Right forelimb (tissue), 1 donor: ENCODE data around the gene TBCEL.
"Not testable (repeated sequence)": the region's sequence is repeated elsewhere in the genome, so short reads cannot be mapped to it uniquely, and the experiment has no call there.

Source experiments
- DNase-seq: peaks from one replicate; pipeline ENCODE4 v3.0.0-alpha.2; 2018

TBCEL gene

GRCh38 chr11:121029813-121030445 lies 6.0 kb downstream of the TBCEL start:
- no peak for DNase-seq

DNA sequence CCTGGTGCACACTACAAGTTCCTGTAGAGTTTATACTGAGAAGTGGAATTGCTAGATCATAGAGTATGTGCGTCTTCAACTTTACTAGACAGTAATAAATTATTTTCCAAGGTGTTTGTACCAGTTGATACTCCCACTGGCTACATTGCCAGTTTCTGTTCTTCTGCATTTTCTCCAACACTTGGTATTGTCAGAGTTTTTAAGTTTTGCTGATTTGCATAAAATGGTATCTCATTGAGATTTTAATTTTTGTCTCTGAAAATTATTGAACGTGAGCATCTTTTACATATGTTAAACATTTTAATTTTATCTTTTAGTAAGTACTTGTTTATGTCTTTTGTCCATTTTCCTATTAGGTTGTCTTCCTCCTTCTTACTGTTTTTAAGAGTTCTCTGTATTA lies 7.3 kb downstream of the TBCEL start:
- no peak for DNase-seq

DNA sequence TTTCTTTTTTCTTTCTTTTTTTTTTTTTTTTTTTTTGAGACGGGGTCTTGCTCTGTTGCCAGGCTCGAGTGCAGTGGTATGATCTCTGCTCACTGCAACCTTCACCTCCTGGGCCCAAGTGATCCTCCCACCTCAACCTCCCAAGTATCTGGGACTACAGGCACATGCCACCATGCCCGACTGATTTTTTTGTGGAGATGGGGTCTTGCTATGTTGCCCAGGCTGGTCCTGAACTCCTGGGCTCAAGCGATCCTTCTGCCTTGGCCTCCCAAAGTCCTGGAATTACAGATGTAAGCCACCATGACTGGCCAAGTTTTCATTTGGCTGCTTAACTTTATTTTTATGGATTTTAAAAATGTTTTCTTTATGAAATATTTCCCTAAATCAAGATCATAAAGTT lies 7.7 kb downstream of the TBCEL start:
- not testable (repeated sequence) for DNase-seq

DNA sequence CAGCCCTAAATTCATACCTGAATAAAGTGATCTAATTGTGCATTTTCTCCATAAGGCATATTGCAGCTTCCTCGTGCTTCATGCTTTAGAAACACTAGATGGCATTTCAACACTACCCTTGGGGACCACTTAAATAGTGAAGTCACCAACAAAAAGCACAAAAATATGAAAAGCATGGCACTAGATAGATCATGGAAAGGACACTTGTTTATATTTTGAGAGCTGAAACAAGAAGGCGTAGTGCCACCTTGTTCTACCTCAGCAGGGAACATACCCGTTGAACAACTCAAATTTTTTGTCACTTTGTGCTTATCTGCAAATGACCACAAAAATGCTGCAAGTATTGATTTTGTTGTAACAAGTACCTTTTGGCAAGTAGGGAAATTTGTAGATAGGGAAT lies 8.6 kb downstream of the TBCEL start:
- DNase-seq, result no peak

DNA sequence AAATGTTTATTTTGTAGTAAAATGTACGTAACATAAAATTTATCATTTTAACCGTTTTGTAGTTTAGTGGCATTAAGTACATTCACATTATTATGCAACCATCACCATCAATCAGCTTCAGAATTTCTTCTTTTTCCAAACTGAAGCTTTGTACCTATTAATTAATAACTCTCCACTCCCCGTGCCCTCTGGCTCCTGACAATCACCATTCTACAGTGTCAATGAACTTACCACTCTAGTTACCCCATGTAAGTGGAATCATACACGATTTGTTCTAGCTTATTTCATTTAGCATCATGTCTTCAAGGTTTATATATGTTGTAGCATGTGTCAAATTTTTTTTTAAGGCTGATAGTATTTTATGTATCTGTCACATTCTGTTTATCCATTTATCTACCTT lies 9.7 kb downstream of the TBCEL start:
- no peak for DNase-seq

DNA sequence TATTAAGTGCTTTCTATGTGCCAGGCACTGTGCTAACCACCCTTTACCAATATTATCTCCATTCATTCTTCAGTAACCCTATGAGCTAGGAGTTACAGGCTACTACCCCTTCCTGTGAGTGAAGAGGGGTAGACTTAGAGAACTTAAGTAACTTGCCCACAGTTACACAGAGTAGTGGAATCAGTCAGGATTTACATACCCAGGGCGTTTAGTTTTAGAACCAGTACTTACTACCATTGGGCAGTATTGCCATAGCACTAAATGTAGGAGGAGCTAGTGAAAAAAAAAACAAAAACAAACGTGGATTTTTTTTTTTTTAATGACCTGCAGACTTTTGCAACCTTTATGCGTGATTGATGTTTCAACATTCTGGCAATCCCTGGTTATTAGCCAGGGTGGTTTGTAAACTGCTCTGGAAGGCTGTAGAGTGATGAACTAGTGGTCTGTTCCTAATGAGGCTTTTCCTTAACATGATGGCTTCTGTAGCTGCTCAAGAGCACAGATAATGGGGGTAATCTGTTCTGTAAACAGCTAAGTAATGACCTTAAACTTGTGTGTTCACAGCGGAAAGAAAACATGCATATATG lies 11.4 kb downstream of the TBCEL start:
- DNase-seq, result no peak

DNA sequence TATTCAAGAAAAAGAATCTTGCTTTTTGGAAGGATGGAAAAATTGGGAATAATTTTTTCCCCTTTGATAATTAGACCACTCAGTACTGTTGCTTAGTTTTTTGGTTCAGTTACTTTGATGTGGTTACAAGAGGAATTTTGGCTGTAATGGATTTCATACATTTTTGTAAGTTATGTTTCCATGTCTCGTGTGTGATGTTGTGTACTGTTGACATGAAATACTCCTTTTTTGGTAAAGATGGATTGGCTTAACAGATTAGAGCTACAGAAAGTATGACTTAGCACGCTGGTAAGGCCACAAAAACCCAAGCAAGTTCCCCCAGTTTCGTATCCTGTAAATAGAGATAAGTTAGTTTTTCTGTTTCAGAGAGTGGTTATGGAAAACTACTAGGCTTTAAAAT lies 11.9 kb downstream of the TBCEL start:
- DNase-seq, result no peak

DNA sequence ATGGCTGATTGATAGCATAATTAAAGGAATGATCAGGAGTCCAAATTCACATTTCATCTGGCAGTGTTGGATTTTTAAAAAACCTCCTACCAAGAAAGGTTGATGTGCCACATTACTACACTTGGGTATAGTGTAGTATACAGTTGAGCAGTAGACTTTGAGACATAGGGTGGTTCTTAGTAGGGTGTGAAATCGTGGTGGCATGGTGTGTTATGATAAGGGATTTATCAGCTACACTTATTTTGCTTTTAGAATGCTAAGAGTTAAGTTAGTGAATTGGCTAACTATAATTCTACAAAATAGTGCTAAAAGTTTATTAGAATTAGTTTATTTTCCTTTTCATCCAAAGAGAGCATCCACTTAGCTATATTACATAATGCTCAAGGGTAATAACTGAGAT lies 13.1 kb downstream of the TBCEL start:
- DNase-seq, result no peak

GRCh38 chr11:121038648-121039409 lies 14.9 kb downstream of the TBCEL start:
- DNase-seq, result no peak

- DNase-seq, result no peak
Observed at GRCh38 chr11:121039971-121040613, 16.2 kb downstream of the TBCEL start.

DNA sequence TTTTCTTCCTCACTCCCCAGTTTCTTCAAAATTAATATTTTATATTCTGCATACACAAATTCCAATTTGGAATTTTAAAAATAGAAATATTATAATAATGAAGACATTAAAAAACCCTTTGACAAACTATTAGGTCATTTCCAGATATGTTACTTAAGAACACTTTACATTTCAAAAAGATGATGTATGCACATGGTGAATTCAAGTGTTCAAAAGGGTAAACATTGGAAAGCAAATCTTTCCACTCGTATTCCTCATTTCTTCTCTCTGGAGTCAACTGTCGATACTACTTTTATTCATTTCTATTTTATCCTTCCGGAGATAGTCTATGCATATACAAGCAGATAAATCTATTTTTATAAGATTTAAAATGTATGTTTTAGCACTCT lies 16.7 kb downstream of the TBCEL start:
- no peak for DNase-seq

DNA sequence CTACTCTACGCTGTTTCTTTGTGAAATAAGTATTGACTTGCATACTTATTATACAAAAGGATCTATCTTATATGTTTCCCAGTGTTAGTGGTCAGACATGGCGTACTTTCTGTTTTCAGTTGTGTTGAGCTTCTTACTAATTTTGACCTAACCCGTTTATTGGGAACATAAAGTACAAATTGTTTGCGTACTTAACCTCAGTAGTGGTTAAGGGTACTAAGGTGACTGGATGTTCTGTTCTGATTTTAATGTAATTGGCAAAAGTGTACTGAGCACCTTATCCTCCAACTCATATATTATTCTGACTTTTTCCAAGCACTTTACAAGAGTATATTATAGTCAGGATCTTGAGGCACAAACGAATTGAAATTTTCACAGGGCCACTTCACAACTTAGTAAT lies 17.2 kb downstream of the TBCEL start:
- DNase-seq, result no peak

DNA sequence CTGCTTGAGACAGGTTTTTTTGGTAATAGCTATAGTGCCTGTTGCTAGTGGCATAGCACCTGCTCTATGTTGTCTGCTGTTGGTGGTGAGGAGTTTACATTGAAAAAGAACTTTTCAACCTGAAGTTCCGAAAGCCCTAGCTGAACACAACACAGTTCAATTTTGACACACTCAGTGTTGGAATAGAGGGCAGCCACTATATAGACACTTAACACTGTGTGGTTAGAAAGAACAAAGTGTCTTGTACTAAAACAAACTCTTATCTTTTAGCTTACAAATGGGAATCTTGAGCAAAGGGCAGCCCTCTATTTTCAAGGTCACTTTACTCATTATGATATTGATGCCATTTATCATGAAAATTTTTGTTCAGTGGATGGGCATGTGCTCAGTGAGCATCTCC lies 18.4 kb downstream of the TBCEL start:
- DNase-seq, result no peak

- DNase-seq, result no peak
Observed at GRCh38 chr11:121047926-121048325, 24.0 kb downstream of the TBCEL start.

GRCh38 chr11:121048464-121049233 lies 24.7 kb downstream of the TBCEL start:
- DNase-seq, result no peak

- DNase-seq, result no peak
Observed at GRCh38 chr11:121053244-121053643, 29.3 kb downstream of the TBCEL start.

DNA sequence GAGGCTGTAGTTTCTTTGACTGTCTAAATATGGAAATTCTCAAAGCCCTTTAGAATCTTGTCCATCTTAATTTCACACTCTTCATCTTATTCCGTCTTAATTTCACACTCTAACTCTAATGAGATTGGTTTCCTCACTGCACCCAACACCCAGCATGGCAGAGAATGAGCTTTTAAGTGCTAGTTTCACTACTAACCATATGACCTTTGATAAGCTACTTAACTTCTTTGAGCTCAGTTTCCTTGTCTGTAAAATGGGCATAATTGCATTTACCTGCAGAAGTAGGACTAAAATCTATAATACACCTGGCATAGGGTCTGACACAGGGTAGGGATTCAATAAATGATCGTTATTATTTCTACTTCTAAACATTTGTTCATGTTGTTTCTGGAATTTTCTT lies 30.4 kb downstream of the TBCEL start:
- DNase-seq, result no peak

DNA sequence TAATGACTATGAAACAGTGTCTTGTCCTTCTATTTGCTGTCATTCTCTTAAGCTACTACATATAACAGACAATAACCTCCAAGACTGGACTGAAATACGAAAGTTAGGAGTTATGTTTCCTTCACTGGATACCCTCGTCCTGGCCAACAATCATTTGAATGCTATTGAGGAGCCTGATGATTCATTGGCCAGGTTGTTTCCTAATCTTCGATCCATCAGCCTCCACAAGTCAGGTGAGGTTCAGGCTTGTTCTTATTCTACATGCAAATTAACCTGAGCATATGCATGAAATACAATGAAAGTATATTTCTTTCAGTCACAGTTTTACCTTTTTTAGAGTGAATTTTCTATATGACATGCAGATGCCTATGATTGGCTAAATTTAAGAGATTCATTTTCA lies 31.2 kb downstream of the TBCEL start:
- DNase-seq, result no peak

DNA sequence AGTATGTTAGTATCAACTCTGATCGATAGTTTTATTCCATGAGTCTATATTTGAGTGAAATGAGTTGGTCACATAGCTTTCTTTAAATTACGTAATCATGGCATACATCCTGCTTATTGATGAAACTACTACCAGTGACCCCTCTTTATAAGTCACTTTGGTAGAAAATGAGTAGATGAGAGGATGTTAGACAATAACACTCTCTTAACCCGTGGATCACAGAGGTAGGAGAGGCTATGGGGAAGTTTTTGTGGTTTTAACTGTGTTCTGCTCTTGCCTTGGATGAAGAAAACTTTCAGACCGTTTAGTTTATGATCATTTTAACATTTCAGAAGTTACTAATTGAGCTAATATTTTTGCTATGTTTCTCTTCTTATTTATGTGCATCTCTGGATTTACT lies 34.0 kb downstream of the TBCEL start:
- DNase-seq, result no peak

DNA sequence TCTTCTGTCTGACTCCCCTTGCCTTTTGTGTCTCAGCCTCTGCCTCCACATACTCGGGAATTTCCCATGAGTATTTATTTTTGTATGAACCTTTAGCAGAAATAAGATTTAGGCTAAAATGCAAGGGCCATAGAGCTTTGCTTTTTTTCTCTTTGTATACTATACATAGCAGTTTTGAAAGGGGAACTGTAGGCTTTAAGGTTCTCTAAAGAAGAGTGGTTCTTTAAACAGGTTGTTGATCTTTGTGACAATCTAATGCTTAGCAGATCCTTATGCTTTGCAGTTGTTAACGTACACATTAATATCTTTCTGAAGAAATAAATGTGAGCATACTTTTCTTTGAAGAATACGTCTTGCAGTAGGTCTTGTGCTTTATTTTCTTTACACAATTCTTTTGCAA lies 35.0 kb downstream of the TBCEL start:
- no peak for DNase-seq

DNA sequence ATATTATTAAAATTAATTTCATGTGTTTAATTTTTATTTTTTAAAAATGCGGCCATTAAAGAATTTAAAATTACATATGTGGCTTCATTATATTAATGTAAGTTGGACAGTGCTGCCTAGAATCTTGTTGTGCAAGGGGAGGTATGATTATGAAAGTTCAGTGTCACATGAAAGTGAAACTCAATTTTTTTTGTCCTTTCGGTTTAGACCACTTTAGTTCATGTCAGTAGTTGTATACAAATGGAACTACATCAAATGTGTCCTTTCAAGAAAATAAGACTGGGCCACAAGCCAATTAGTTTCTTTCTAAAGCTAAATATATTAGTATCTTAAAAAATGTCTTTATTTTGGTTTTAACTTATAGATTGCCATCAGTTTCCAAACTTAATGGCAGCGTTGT lies 35.7 kb downstream of the TBCEL start:
- DNase-seq, result no peak

DNA sequence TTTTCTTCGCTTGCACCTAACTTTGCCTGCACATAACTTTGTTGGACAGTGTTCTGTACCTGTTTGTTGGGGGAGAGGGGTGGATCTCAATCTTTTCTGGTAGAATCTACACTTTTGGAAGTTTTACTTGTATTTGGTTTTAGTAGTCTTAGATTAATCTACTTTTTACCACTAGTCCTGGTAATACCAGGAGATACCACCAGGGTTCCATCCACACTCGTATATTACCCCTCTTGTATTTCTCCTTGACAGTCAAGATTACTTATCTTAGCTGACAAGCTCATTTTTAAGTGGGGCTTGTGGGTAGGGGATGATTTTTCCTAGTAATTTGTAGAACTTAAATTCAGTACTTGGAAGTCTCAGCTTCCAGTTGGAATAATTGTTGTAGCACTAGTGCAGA lies 39.8 kb downstream of the TBCEL start:
- no peak for DNase-seq

- no peak for DNase-seq
Observed at GRCh38 chr11:121066623-121067022, 42.7 kb downstream of the TBCEL start.
